A549 (cell line): Measurements from ENCODE around the gene HIVEP3.

ENCODE experiments used
- CBX8 ChIP-seq: fragments of 200-600 bp; sonication (generic); IDR thresholded peaks from 2 replicates; pipeline ENCODE4 v1.6.1; 2016
- CTCF ChIP-seq: fragments of >200 bp; sonication (Bioruptor Twin); formaldehyde crosslinking; IDR thresholded peaks from 3 replicates; pipeline ENCODE4 v1.5.1; 2016
- EP300 ChIP-seq, 2 experiments: fragments of >200 bp; sonication (Bioruptor Twin); formaldehyde crosslinking; IDR thresholded peaks; 2 replicates in 1 of 2; 3 replicates in 1 of 2; pipeline ENCODE4 v1.6.1; 2016 to 2017
- ESRRA ChIP-seq: fragments of 150-350 bp; IDR thresholded peaks from 2 replicates; pipeline ENCODE4 v1.6.1; 2014; ENCODE audit warnings: mild to moderate bottlenecking, low read length, borderline replicate concordance
- JUN ChIP-seq, 2 experiments: fragments of >200 bp; sonication (Bioruptor Twin); formaldehyde crosslinking; IDR thresholded peaks; 2 replicates in 1 of 2; 3 replicates in 1 of 2; pipeline ENCODE4 v1.6.1; 2016 to 2017
- NR3C1 ChIP-seq: fragments of >200 bp; sonication (Bioruptor Twin); formaldehyde crosslinking; IDR thresholded peaks from 3 replicates; pipeline ENCODE4 v1.6.1; 2017
- PBX3 ChIP-seq: IDR thresholded peaks from 2 replicates; pipeline ENCODE4 v1.6.1; 2012
- POLR2A ChIP-seq: IDR thresholded peaks from 2 replicates; pipeline ENCODE4 v1.6.1; 2012; ENCODE audit warnings: mild to moderate bottlenecking, low read length
- RCOR1 ChIP-seq: fragments of 150-350 bp; IDR thresholded peaks from 2 replicates; pipeline ENCODE4 v1.6.1; 2014; ENCODE audit warnings: antibody characterized with exemption, low read length, low read depth
- SREBF2 ChIP-seq: fragments of 450-650 bp; IDR thresholded peaks from 2 replicates; pipeline ENCODE4 v1.6.1; 2014; ENCODE audit warnings: mild to moderate bottlenecking, moderate library complexity
- ZC3H11A ChIP-seq: fragments of 450-650 bp; IDR thresholded peaks from 2 replicates; pipeline ENCODE4 v1.6.1; 2014; ENCODE audit warnings: antibody characterized with exemption, mild to moderate bottlenecking

GRCh38 chr1:41800311-41800829 is 118.4 kb downstream of the HIVEP3 start:
- TF ChIP-seq CTCF (no peak), POLR2A (no peak), EP300 (IDR thresholded peaks at IDR 0.05) (no peak), JUN (IDR thresholded peaks at IDR 0.05) (no peak), RCOR1 (no peak), ESRRA (no peak), CBX8 (no peak), ZC3H11A (no peak), PBX3 (no peak), SREBF2 (no peak), NR3C1 (no peak)
